ENCODE measurements around the gene SPOCK3. TPM values are rescaled to one million over a fixed set of nuclear protein-coding genes. Genes with fewer than 3 reads are reported as not detected.

Gene SPOCK3
- total RNA-seq, 2 donors from 2014 or later = 0.12 to 0.47 TPM

GRCh38 chr4:167084321-167084720, 150.0 kb downstream of the SPOCK3 start:
- ATAC-seq (no peak), DNase-seq (no peak)
- intact Hi-C loops (cut with DNase I, micrococcal nuclease) = no loop called here

- intact Hi-C loops (cut with DNase I, micrococcal nuclease) = no loop called here
- DNase-seq (no peak), ATAC-seq (no peak)
These were observed 154.5 kb downstream of the SPOCK3 start for GRCh38 chr4:167079762-167080161.

GRCh38 chr4:167052631-167053091, 181.6 kb downstream of the SPOCK3 start:
- no peak for DNase-seq
- intact Hi-C loops (cut with DNase I, micrococcal nuclease) = no loop called here

GRCh38 chr4:167049257-167049656, 185.0 kb downstream of the SPOCK3 start:
- DNase-seq (no peak), ATAC-seq (no peak)
- intact Hi-C loops (cut with DNase I, micrococcal nuclease) = no loop called here

More at GRCh38 chr4:167052631-167053091, 181.6 kb downstream of the SPOCK3 start:
- ATAC-seq = no peak

GRCh38 chr4:167041524-167041923, 192.8 kb downstream of the SPOCK3 start:
- no peak for ATAC-seq
- intact Hi-C loops (cut with DNase I, micrococcal nuclease) = no loop called here
- no peak for DNase-seq

GRCh38 chr4:167035390-167035789, 198.9 kb downstream of the SPOCK3 start:
- ATAC-seq (no peak), DNase-seq (no peak)
- intact Hi-C loops (cut with DNase I, micrococcal nuclease) = no loop called here

- no peak for ATAC-seq
- no peak for DNase-seq
- intact Hi-C loops (cut with DNase I, micrococcal nuclease) = no loop called here
These were observed 199.3 kb downstream of the SPOCK3 start for GRCh38 chr4:167034983-167035382.

- intact Hi-C loops (cut with DNase I, micrococcal nuclease) = no loop called here
- DNase-seq (no peak), ATAC-seq (no peak)
These were observed 201.4 kb downstream of the SPOCK3 start for GRCh38 chr4:167032871-167033270.

GRCh38 chr4:167031534-167032156, 202.6 kb downstream of the SPOCK3 start:
- ATAC-seq (no peak), DNase-seq (no peak)
- intact Hi-C loops (cut with DNase I, micrococcal nuclease) = no loop called here

GRCh38 chr4:167028976-167029375, 205.3 kb downstream of the SPOCK3 start:
- intact Hi-C loops (cut with DNase I, micrococcal nuclease) = no loop called here
- ATAC-seq = no peak
- DNase-seq = no peak

GRCh38 chr4:167025670-167026069, 208.6 kb downstream of the SPOCK3 start:
- DNase-seq = no peak
- intact Hi-C loops (cut with DNase I, micrococcal nuclease) = no loop called here
- no peak for ATAC-seq

- intact Hi-C loops (cut with DNase I, micrococcal nuclease) = no loop called here
- ATAC-seq = no peak
- no peak for DNase-seq
These were observed 210.8 kb downstream of the SPOCK3 start for GRCh38 chr4:167023364-167023925.

- DNase-seq (peak; percentile 28 to 75), ATAC-seq (peak; percentile 47)
- intact Hi-C loops (cut with DNase I, micrococcal nuclease) = no loop called here
These were observed 212.6 kb downstream of the SPOCK3 start for GRCh38 chr4:167021545-167022155.

- no peak for DNase-seq
- no peak for ATAC-seq
- intact Hi-C loops (cut with DNase I, micrococcal nuclease) = no loop called here
These were observed 213.9 kb downstream of the SPOCK3 start for GRCh38 chr4:167020410-167020809.

GRCh38 chr4:167014944-167015343, 219.3 kb downstream of the SPOCK3 start:
- intact Hi-C loops (cut with DNase I, micrococcal nuclease) = no loop called here
- ATAC-seq (no peak), DNase-seq (no peak)

- DNase-seq (no peak), ATAC-seq (no peak)
- intact Hi-C loops (cut with DNase I, micrococcal nuclease) = no loop called here
These were observed 231.0 kb downstream of the SPOCK3 start for GRCh38 chr4:167003326-167003725.

- DNase-seq (no peak), ATAC-seq (no peak)
- intact Hi-C loops (cut with DNase I, micrococcal nuclease) = no loop called here
These were observed 234.0 kb downstream of the SPOCK3 start for GRCh38 chr4:167000141-167000852.

GRCh38 chr4:166996216-166996615, 238.1 kb downstream of the SPOCK3 start:
- DNase-seq = no peak
- intact Hi-C loops (cut with DNase I, micrococcal nuclease) = no loop called here
- ATAC-seq = no peak

- no peak for DNase-seq
- intact Hi-C loops (cut with DNase I, micrococcal nuclease) = no loop called here
- ATAC-seq = no peak
These were observed 239.6 kb downstream of the SPOCK3 start for GRCh38 chr4:166994686-166995085.

- ATAC-seq = no peak
- DNase-seq = no peak
- intact Hi-C loops (cut with DNase I, micrococcal nuclease) = no loop called here
These were observed 243.2 kb downstream of the SPOCK3 start for GRCh38 chr4:166991006-166991561.
